DND-41 (cell line): ENCODE data around the gene TVP23C.

Source experiments
- ATAC-seq: fragments of 200-7000 bp; cut with Tn5 transposase; 3 replicates; pipeline ENCODE4 v1.9.1; 2021; ENCODE audit warnings: low read depth; ENCODE audit not compliant: insufficient read depth
- DNase-seq: peaks from one replicate; pipeline ENCODE4 v3.0.0-alpha.2; 2020
- H2AFZ ChIP-seq: 2 replicates; pipeline ENCODE4 v1.6.0; 2012; ENCODE audit warnings: low read depth, low read length
- H3K27ac ChIP-seq: 2 replicates; pipeline ENCODE4 v1.5.1; 2012; ENCODE audit warnings: low read length, inconsistent platforms
- H3K27me3 ChIP-seq: fragments of 200-600 bp; sonication (generic); 2 replicates; pipeline ENCODE4 v1.6.0; 2012; ENCODE audit warnings: low read length, mild to moderate bottlenecking, inconsistent platforms; ENCODE audit not compliant: insufficient read depth, poor library complexity
- H3K36me3 ChIP-seq: 2 replicates; pipeline ENCODE4 v1.5.1; 2012; ENCODE audit warnings: low read length, inconsistent platforms; ENCODE audit not compliant: insufficient read depth
- H3K4me1 ChIP-seq: 2 replicates; pipeline ENCODE4 v1.5.1; 2012; ENCODE audit warnings: mild to moderate bottlenecking, low read length; ENCODE audit not compliant: insufficient read depth
- H3K4me2 ChIP-seq: 2 replicates; pipeline ENCODE4 v1.6.0; 2012; ENCODE audit warnings: mild to moderate bottlenecking, moderate library complexity, low read length, inconsistent platforms; ENCODE audit not compliant: insufficient read depth
- H3K4me3 ChIP-seq, 2 experiments: fragments of 200-600 bp in 1 of 2; shearing (Covaris generic) in 1 of 2; 2 replicates each; pipeline ENCODE4 v1.5.1; 2012 to 2016; ENCODE audit warnings: inconsistent platforms in 2 of 2, low read length in 2 of 2, mild to moderate bottlenecking in 2 of 2, low read depth in 1 of 2, moderate library complexity in 1 of 2
- H3K79me2 ChIP-seq: 2 replicates; pipeline ENCODE4 v1.6.0; 2012; ENCODE audit warnings: low read length, inconsistent platforms; ENCODE audit not compliant: insufficient read depth
- H3K9ac ChIP-seq: 2 replicates; pipeline ENCODE4 v1.6.0; 2012; ENCODE audit warnings: low read depth, mild to moderate bottlenecking, inconsistent platforms, low read length, moderate library complexity
- H3K9me3 ChIP-seq: 2 replicates; pipeline ENCODE4 v1.5.1; 2012; ENCODE audit warnings: low read length, moderate library complexity, mild to moderate bottlenecking, inconsistent platforms; ENCODE audit not compliant: insufficient read depth, severe bottlenecking
- H4K20me1 ChIP-seq: 2 replicates; pipeline ENCODE4 v1.6.0; 2012; ENCODE audit warnings: low read length; ENCODE audit not compliant: insufficient read depth
- EZH2 ChIP-seq: IDR thresholded peaks from 3 replicates; pipeline ENCODE4 v1.6.1; 2012; ENCODE audit warnings: borderline replicate concordance, low read depth, mild to moderate bottlenecking, moderate library complexity, low read length, inconsistent platforms; ENCODE audit not compliant: severe bottlenecking
- TF ChIP-seq, protein P1 (sequence below): IDR thresholded peaks from 2 replicates; pipeline ENCODE4 v1.5.1; 2012; ENCODE audit warnings: borderline replicate concordance, low read length, moderate library complexity, mild to moderate bottlenecking; ENCODE audit not compliant: poor library complexity, severe bottlenecking; ENCODE audit errors: extremely low read depth

Gene TVP23C

DNA sequence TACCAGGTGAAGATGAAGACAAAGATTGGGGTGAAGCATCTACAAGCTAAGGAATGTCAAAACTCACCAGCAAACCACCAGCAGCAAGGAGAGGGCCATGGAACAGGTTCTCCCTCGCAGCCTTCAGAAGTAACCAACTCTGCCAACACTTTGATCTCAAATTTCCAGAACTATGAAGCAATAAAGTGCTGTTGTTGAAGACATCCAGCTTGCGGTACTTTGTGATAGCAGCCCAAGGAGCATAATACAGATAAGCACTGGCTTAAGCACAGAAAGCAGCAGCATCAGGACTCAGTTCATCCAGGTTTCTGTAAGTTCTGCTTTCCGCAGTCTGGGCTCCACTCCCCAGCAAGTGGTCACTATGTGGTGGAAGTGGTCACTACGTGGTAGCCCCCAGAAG is 79.9 kb downstream of the TVP23C start:
- Histone ChIP-seq H4K20me1 (no peaks in the 10 kb centered on the region), H3K9ac (no peak overlapping the region), H3K9me3 (no peaks in the 10 kb centered on the region), H3K4me1 (peaks cover 9% of the 10 kb centered on the region), H3K27me3 (no peaks in the 10 kb centered on the region), H3K36me3 (no peaks in the 10 kb centered on the region), H3K4me2 (no peak overlapping the region), H3K27ac (no peak overlapping the region), H2AFZ (no peak overlapping the region), H3K4me3 (no peak overlapping the region), H3K79me2 (no peaks in the 10 kb centered on the region)
- no peak for ATAC-seq
- no peak for DNase-seq
- no peak for TF ChIP-seq EZH2
- TF ChIP-seq, protein P1, sequence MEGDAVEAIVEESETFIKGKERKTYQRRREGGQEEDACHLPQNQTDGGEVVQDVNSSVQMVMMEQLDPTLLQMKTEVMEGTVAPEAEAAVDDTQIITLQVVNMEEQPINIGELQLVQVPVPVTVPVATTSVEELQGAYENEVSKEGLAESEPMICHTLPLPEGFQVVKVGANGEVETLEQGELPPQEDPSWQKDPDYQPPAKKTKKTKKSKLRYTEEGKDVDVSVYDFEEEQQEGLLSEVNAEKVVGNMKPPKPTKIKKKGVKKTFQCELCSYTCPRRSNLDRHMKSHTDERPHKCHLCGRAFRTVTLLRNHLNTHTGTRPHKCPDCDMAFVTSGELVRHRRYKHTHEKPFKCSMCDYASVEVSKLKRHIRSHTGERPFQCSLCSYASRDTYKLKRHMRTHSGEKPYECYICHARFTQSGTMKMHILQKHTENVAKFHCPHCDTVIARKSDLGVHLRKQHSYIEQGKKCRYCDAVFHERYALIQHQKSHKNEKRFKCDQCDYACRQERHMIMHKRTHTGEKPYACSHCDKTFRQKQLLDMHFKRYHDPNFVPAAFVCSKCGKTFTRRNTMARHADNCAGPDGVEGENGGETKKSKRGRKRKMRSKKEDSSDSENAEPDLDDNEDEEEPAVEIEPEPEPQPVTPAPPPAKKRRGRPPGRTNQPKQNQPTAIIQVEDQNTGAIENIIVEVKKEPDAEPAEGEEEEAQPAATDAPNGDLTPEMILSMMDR, result no peak

DNA sequence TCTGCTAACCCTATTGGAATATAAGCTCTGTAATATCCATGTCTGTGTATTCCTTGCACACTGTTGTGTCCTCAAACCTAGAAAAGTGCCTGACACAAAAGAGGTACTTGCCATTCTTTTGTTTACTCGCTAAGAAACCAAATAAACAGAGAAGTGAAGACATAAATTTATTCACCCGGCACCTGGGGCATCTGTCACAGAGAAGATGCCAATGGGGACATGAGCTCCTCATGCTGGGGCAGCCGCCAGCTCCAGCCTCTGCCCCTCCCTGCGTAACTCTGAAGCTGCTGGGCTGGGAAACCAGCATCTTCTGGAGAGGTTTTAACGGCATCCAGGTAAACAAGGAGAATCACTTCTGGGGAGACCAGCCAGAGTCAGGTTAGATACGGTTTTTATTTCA is 80.8 kb downstream of the TVP23C start:
- TF ChIP-seq, protein P1, result no peak
- TF ChIP-seq EZH2, result no peak
- ATAC-seq, result no peak
- Histone ChIP-seq H3K79me2 (no peaks in the 10 kb centered on the region), H4K20me1 (no peaks in the 10 kb centered on the region), H3K27ac (no peak overlapping the region), H3K4me1 (peaks cover 9% of the 10 kb centered on the region), H3K36me3 (no peaks in the 10 kb centered on the region), H3K9me3 (no peaks in the 10 kb centered on the region), H3K4me2 (no peak overlapping the region), H3K4me3 (no peak overlapping the region), H3K9ac (no peak overlapping the region), H3K27me3 (no peaks in the 10 kb centered on the region), H2AFZ (no peak overlapping the region)
- DNase-seq, result no peak

DNA sequence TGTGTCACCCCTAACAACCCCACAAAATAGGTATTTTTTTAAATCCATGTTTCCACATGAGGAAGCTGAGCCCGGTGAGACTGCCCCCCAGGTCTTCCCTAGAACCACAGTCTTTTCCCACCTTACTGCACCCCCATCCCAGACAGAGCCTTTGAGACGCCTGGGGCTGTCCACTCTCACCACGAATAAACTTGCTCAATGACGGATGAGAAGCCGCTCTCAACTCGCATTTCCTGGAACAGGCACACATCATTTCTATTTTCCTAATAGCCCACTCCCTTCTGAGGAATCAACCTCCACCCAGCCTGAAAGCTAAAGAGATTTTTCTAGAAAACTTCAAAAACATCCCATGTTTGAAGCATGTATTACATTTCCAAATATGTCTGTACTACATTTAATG is 81.8 kb downstream of the TVP23C start:
- Histone ChIP-seq H3K9ac (no peak overlapping the region), H4K20me1 (no peaks in the 10 kb centered on the region), H3K4me1 (peaks cover 9% of the 10 kb centered on the region), H3K27ac (no peak overlapping the region), H2AFZ (no peak overlapping the region), H3K4me2 (no peak overlapping the region), H3K9me3 (no peaks in the 10 kb centered on the region), H3K36me3 (no peaks in the 10 kb centered on the region), H3K4me3 (no peak overlapping the region), H3K27me3 (no peaks in the 10 kb centered on the region), H3K79me2 (no peaks in the 10 kb centered on the region)
- TF ChIP-seq, protein P1, result no peak
- TF ChIP-seq EZH2, result no peak
- DNase-seq, result no peak
- no peak for ATAC-seq

DNA sequence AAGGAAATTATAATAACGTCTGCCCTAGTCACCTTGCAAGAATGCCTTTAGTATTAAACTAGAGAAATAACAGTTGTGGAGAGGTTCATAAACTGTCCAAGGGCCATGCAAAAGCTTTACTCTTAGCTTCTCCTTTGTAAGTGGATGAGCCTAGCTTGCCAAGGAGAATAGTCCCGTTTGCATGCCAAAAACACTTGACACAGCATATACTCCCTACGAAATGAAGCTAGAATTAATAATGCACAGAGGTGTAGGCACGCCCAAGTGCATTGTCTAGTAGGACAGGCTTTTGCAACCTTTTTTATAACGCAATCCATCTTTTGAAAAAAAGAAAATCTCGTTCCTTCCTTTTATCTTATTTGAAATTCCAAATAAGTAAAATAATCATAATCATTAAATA is 83.1 kb downstream of the TVP23C start:
- H3K27ac ChIP-seq, result no peak overlapping the region
- no peak for ATAC-seq
- H3K9me3 ChIP-seq, result no peaks in the 10 kb centered on the region
- H3K9ac ChIP-seq, result no peak overlapping the region
- no peaks in the 10 kb centered on the region for H4K20me1 ChIP-seq
- no peak for TF ChIP-seq EZH2
- TF ChIP-seq, protein P1, result no peak
- no peak overlapping the region for H2AFZ ChIP-seq
- no peaks in the 10 kb centered on the region for H3K27me3 ChIP-seq
- no peak for DNase-seq
- H3K4me3 ChIP-seq, result no peak overlapping the region
- peaks cover 9% of the 10 kb centered on the region for H3K4me1 ChIP-seq
- H3K36me3 ChIP-seq, result no peaks in the 10 kb centered on the region
- no peak overlapping the region for H3K4me2 ChIP-seq
- no peaks in the 10 kb centered on the region for H3K79me2 ChIP-seq
